ENCODE results near the gene SPATA1. TPM values are rescaled to one million over a fixed set of nuclear protein-coding genes. Genes with fewer than 3 reads are reported as not detected.

SPATA1 gene
- total and polyA plus RNA-seq, 7 donors: 0.08 to 1.4 (median 0.92) TPM; not detected in 2

DNA sequence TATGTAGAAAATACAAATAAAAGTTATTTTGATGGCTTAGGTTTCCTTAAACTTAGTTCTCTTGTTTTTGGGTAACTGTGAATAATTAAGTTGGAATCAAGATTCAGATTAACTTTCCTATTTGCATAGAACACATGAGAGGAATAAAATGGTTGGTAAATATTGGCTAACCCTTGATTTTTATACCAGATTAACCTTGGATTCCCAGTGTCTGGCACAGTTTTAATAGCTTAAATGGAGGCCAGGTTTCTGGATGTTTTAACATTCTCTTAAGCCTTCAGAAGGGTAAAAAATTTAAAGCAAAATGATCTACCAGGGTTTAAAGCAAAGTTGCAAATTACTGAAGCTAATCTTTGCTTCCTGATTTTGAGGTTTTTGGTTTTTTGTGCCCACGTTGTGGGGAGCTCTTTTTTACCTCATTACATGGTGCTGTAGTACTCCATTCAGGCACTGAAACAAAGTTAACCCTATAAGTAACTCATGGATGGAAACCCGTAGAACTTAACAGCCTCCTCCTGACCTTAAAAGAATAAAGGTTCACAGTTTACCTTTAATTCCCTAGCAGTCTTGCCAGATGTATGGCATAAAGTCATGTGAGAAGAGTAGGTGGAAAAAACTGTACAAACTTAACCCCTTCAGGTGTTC is 8.4 kb upstream of the SPATA1 start:
- no peak overlapping the region for H3K27ac ChIP-seq
- DNase-seq: no peak
- intact Hi-C loops (cut with DNase I): no loop called here
- no peaks in the 10 kb centered on the region for H3K27me3 ChIP-seq (ENCODE audit: insufficient read depth in 3 of 3, low read length in 2 of 3)
- peaks cover 7 to 87% of the 10 kb centered on the region in 2 donors for H3K36me3 ChIP-seq (ENCODE audit: insufficient read depth in 1 of 2, low read depth in 1 of 2)
- H3K4me1 ChIP-seq: peaks cover 20% of the 10 kb centered on the region
- ATAC-seq: no peak
- no peaks in the 10 kb centered on the region for H3K9me3 ChIP-seq
- no peak overlapping the region for H3K4me3 ChIP-seq
- TF ChIP-seq, protein P1, sequence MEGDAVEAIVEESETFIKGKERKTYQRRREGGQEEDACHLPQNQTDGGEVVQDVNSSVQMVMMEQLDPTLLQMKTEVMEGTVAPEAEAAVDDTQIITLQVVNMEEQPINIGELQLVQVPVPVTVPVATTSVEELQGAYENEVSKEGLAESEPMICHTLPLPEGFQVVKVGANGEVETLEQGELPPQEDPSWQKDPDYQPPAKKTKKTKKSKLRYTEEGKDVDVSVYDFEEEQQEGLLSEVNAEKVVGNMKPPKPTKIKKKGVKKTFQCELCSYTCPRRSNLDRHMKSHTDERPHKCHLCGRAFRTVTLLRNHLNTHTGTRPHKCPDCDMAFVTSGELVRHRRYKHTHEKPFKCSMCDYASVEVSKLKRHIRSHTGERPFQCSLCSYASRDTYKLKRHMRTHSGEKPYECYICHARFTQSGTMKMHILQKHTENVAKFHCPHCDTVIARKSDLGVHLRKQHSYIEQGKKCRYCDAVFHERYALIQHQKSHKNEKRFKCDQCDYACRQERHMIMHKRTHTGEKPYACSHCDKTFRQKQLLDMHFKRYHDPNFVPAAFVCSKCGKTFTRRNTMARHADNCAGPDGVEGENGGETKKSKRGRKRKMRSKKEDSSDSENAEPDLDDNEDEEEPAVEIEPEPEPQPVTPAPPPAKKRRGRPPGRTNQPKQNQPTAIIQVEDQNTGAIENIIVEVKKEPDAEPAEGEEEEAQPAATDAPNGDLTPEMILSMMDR (IDR thresholded peaks at IDR 0.05): no peak
- WGBS, 3 donors: 42 to 56% (median 45%) methylated on average over 2 of the region's 2 CpGs

DNA sequence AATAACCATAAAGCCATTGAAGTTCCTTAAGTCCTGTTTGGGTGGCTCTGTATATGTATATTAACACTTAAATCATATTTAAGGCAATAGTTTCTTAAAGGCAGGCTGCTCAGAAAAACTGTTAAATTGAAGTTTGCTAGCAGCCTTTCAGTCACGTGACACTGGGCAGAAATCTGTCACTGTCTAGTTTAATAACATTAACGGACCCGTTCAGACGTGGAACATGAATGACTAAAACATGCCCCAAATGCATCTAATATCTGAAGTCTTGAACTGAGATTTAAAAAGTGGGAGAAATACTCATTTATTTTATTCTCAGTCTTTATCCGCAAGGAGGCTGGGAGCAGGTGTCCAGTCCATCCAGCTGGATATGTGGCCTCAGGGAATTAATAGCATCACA is 3.3 kb upstream of the SPATA1 start:
- H3K36me3 ChIP-seq (ENCODE audit: insufficient read depth in 1 of 2, low read depth in 1 of 2): peaks cover 9 to 36% of the 10 kb centered on the region in 2 donors
- H3K27me3 ChIP-seq (ENCODE audit: insufficient read depth in 3 of 3, low read length in 2 of 3): no peaks in the 10 kb centered on the region
- 37 to 52% (median 38%) methylated on average over 5 of the region's 5 CpGs for WGBS, 3 donors
- DNase-seq: no peak
- ATAC-seq: no peak
- H3K4me3 ChIP-seq: no peak overlapping the region
- peaks cover 46% of the 10 kb centered on the region for H3K4me1 ChIP-seq
- TF ChIP-seq, protein P1 (IDR thresholded peaks at IDR 0.05): no peak
- intact Hi-C loops (cut with DNase I): loop anchor here in 1 of 2 donors (10.0 kb wide), 2 partner anchors 102 to 762 kb away; no protein-coding TSS in a partner anchor
- no peaks in the 10 kb centered on the region for H3K9me3 ChIP-seq
- no peak overlapping the region for H3K27ac ChIP-seq

DNA sequence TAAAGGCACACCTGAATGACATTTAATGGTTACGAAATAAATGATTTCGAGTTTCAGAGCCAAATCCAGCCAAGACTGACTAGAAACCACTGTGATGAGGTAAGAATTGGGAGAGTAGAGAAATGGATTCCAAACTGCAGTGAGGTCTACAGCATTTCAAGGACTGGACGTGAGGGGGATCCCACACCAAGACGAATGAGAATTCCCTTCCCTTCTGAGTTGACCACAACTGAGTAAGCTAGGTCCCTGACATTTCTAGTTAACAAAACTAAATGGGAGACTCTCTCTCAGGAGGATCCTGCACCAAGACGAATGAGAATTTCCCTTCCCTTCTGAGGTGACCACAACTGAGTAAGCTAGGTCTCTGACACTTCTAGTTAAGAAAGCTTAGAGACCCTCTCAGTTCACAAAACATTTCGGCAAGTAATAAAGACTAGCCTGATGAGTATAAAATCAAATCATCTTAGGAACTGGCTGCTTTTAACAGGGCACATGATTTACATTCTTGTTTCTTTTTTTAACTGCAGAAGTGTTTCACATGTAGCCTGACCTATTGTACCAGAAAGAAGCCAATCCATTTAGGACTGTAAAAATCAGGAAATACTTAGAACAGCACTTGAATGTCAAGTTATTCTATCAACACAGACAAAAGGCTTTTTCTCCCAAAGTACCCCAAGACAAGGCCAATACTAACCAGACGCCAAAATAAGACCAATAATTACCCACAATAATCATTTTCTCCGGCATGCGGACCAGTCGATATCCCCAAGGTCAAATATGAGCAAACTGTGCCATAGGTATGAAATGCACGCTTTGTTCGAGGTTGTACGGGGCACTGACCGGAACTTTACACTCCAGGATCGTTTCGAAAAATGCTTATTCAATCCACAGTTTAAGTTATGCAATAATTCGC is 1.4 kb upstream of the SPATA1 start:
- Histone ChIP-seq H3K4me1 (peaks cover 46% of the 10 kb centered on the region), H3K27me3 (ENCODE audit: insufficient read depth in 3 of 3, low read length in 2 of 3) (no peaks in the 10 kb centered on the region), H3K27ac (peak overlapping the region; percentile 97), H3K4me3 (peak overlapping the region; percentile 76), H3K36me3 (ENCODE audit: insufficient read depth in 1 of 2, low read depth in 1 of 2) (peaks cover 7 to 18% of the 10 kb centered on the region in 2 donors), H3K9me3 (peaks cover 11% of the 10 kb centered on the region)
- intact Hi-C loops (cut with DNase I): loop anchor here (2.0 to 10.0 kb wide), 6 partner anchors 67 to 760 kb away; partner anchors contain the start of genes CTBS (in 2 of the 2) and SAMD13 (in 1 of the 2)
- WGBS, 3 donors: 5 to 9% (median 5%) methylated on average over 17 of the region's 17 CpGs
- no peak for DNase-seq
- no peak for ATAC-seq
- TF ChIP-seq, protein P1 (IDR thresholded peaks at IDR 0.05): no peak

DNA sequence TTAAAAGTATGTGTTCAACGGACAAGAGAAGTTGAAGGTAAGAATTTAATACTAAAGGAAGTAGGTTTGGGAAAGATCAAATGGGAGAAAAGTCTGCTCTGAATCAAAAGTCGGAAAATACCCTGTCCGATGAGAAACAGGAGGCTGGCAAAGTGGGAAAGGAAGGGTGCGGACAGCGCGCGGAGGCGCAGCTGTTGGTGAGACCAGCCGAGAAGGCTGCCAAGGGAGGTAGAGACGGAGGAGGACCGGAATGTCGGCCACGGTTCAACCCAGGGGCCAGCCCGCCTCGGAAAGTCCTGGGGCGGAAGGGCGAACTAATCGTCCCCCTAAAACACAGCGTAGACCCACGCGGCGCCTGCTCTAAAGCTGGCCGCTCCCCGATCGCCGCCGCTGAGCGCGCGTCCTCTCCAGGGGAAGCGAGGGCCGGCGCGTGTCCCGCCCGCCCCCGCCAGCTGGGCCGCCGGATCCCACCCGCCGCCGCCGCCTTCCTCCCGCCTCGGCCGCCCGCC is 639 bp upstream of the SPATA1 start:
- peaks cover 11% of the 10 kb centered on the region for H3K9me3 ChIP-seq
- H3K27me3 ChIP-seq (ENCODE audit: insufficient read depth in 3 of 3, low read length in 2 of 3): no peaks in the 10 kb centered on the region
- peak; percentile 72 to 78 (median 75) for ATAC-seq
- H3K4me3 ChIP-seq: peak overlapping the region; percentile 76
- peaks cover 4 to 11% of the 10 kb centered on the region in 2 donors for H3K36me3 ChIP-seq (ENCODE audit: insufficient read depth in 1 of 2, low read depth in 1 of 2)
- peaks cover 42% of the 10 kb centered on the region for H3K4me1 ChIP-seq
- TF ChIP-seq, protein P1 (IDR thresholded peaks at IDR 0.05): no peak
- 0 to 1% (median 0%) methylated on average over 36 to 47 of the region's 47 CpGs for WGBS, 3 donors
- intact Hi-C loops (cut with DNase I): loop anchor here (2.0 to 10.0 kb wide), 7 partner anchors 27 to 759 kb away; partner anchors contain the start of genes CTBS (in 2 of the 2), RPF1 (in 1 of the 2) and SAMD13 (in 1 of the 2)
- peak overlapping the region; percentile 97 for H3K27ac ChIP-seq
- peak in 1 of 2 donors; percentile 85 for DNase-seq
